ENCODE measurements around the gene NELL1.

Gene NELL1

DNA sequence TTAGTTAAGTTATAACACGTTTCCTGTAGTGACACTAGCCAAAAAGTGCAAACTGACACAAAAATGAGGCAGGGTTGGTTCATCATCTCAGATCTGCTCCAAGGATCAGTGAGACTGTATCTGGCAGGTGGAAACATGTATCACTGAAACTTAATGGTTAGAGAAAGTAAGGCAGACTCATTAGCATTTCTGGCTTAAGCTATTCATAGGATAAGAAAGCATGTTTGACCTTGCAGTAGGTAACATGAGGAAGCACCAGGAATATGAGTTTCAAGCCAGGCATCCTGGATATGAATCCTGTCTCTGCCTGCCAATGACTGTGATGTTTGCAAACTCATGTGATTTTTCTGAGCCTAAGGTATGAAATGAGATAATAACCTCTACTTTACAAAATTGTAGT, 732.1 kb downstream of the NELL1 start:
- Histone ChIP-seq H3K36me3 (ENCODE audit: control insufficient read depth in 1 of 2, insufficient read depth in 2 of 2, low read length in 2 of 2) (no peaks in the 10 kb centered on the region), H3K4me1 (ENCODE audit: control insufficient read depth in 1 of 2, insufficient read depth in 2 of 2, low read length in 2 of 2) (no peaks in the 10 kb centered on the region), H3K4me3 (ENCODE audit: low read depth in 1 of 2, low read length in 2 of 2) (no peak overlapping the region), H3K9me3 (ENCODE audit: control insufficient read depth in 1 of 2, low read length in 2 of 2) (no peaks in the 10 kb centered on the region), H3K27me3 (ENCODE audit: control insufficient read depth in 1 of 2, insufficient read depth in 2 of 2, low read length in 2 of 2) (no peaks in the 10 kb centered on the region), H3K27ac (ENCODE audit: low read depth, low read length) (no peak overlapping the region), H3K9ac (ENCODE audit: low read depth in 1 of 2, low read length in 2 of 2) (no peak overlapping the region)

DNA sequence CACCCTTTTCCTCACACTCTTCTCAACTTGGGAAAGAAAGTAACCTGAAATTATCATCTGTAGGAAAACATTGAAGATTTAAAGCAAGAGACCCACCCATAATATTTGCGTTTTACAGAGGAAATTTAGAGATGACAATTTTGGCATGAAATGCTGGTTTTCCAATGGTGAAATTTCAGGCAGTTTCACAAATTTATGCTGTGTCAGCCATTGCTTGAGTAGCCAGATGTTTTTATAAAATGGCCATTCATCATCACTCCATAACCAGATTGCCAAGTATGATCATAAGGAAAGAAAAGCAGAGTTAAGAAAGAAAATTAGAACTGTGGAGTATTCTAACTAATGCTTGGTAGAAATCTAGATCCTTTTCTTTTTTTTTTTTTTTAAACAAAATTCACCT, 732.9 kb downstream of the NELL1 start:
- Histone ChIP-seq H3K4me3 (ENCODE audit: low read depth in 1 of 2, low read length in 2 of 2) (no peak overlapping the region), H3K27me3 (ENCODE audit: control insufficient read depth in 1 of 2, insufficient read depth in 2 of 2, low read length in 2 of 2) (no peaks in the 10 kb centered on the region), H3K9ac (ENCODE audit: low read depth in 1 of 2, low read length in 2 of 2) (no peak overlapping the region), H3K36me3 (ENCODE audit: control insufficient read depth in 1 of 2, insufficient read depth in 2 of 2, low read length in 2 of 2) (no peaks in the 10 kb centered on the region), H3K9me3 (ENCODE audit: control insufficient read depth in 1 of 2, low read length in 2 of 2) (no peaks in the 10 kb centered on the region), H3K4me1 (ENCODE audit: control insufficient read depth in 1 of 2, insufficient read depth in 2 of 2, low read length in 2 of 2) (no peaks in the 10 kb centered on the region), H3K27ac (ENCODE audit: low read depth, low read length) (no peak overlapping the region)

DNA sequence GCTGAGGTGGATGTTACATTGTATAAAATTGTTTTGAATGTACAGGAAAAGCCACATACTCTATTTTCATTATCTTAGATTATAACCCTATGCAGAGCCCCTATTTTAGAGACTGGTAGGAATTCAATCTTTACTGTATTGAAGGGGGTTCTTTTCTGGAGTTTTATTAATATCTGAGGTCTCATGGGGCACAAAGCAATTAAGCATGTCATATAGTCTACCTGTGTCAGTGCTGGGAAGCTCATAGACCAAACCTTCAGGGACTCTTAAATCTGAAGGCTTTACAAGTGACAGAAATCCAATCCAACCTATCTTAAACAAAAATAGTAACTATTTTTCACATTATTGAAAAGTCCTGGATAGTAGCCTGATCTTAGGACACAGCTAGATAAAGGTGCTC, 733.7 kb downstream of the NELL1 start:
- Histone ChIP-seq H3K27me3 (ENCODE audit: control insufficient read depth in 1 of 2, insufficient read depth in 2 of 2, low read length in 2 of 2) (no peaks in the 10 kb centered on the region), H3K36me3 (ENCODE audit: control insufficient read depth in 1 of 2, insufficient read depth in 2 of 2, low read length in 2 of 2) (no peaks in the 10 kb centered on the region), H3K4me1 (ENCODE audit: control insufficient read depth in 1 of 2, insufficient read depth in 2 of 2, low read length in 2 of 2) (no peaks in the 10 kb centered on the region), H3K27ac (ENCODE audit: low read depth, low read length) (no peak overlapping the region), H3K4me3 (ENCODE audit: low read depth in 1 of 2, low read length in 2 of 2) (no peak overlapping the region), H3K9me3 (ENCODE audit: control insufficient read depth in 1 of 2, low read length in 2 of 2) (peaks cover 0 to 3% of the 10 kb centered on the region in 2 donors), H3K9ac (ENCODE audit: low read depth in 1 of 2, low read length in 2 of 2) (no peak overlapping the region)

DNA sequence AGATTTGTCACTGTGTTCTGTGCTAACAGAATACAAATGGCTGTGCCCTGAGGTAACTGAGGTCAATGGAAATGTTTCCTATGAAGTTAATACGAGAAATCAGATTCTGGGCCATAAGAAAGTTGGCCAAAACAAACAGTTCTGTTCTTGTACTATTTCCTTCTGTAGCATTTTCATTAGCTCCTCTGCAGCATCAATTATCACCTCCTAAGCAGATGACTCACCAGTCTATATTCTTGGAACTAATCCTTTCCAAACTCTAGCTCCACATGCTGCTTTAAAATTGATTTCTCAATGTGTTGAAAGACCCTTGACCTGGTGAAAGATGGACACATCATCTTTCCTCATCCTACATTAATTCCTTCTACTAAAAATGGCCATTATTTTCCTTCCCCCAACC, 736.0 kb downstream of the NELL1 start:
- no peak overlapping the region for H3K9ac ChIP-seq (ENCODE audit: low read depth in 1 of 2, low read length in 2 of 2)
- peaks cover 0 to 4% of the 10 kb centered on the region in 2 donors for H3K9me3 ChIP-seq (ENCODE audit: control insufficient read depth in 1 of 2, low read length in 2 of 2)

DNA sequence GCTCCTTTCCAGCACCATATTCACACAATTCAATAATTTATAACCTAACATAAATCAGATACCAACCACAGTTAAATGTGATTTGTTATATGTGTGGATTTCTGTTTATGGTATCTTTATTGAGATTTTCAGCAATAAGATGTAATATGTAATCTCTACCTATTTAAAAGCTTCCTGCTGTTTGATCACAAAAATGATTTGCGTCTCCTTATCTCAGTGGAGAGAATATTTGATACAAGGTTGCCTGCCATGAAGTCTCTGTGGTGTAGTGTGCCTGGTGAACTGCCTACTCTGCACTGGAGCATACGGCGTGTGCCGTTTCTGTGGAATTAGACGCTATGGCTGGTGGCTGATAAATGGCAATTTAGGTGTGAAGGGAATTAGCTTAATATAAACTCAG, 741.1 kb downstream of the NELL1 start:
- Histone ChIP-seq H3K36me3 (ENCODE audit: control insufficient read depth in 1 of 2, insufficient read depth in 2 of 2, low read length in 2 of 2) (no peaks in the 10 kb centered on the region), H3K4me1 (ENCODE audit: control insufficient read depth in 1 of 2, insufficient read depth in 2 of 2, low read length in 2 of 2) (no peaks in the 10 kb centered on the region), H3K27me3 (ENCODE audit: control insufficient read depth in 1 of 2, insufficient read depth in 2 of 2, low read length in 2 of 2) (no peaks in the 10 kb centered on the region), H3K9ac (ENCODE audit: low read depth in 1 of 2, low read length in 2 of 2) (no peak overlapping the region), H3K4me3 (ENCODE audit: low read depth in 1 of 2, low read length in 2 of 2) (no peak overlapping the region), H3K27ac (ENCODE audit: low read depth, low read length) (no peak overlapping the region), H3K9me3 (ENCODE audit: control insufficient read depth in 1 of 2, low read length in 2 of 2) (peaks cover 0 to 4% of the 10 kb centered on the region in 2 donors)

More for the DNA sequence above, 736.0 kb downstream of the NELL1 start:
- Histone ChIP-seq H3K4me3 (ENCODE audit: low read depth in 1 of 2, low read length in 2 of 2) (no peak overlapping the region), H3K4me1 (ENCODE audit: control insufficient read depth in 1 of 2, insufficient read depth in 2 of 2, low read length in 2 of 2) (no peaks in the 10 kb centered on the region), H3K27ac (ENCODE audit: low read depth, low read length) (no peak overlapping the region), H3K27me3 (ENCODE audit: control insufficient read depth in 1 of 2, insufficient read depth in 2 of 2, low read length in 2 of 2) (no peaks in the 10 kb centered on the region), H3K36me3 (ENCODE audit: control insufficient read depth in 1 of 2, insufficient read depth in 2 of 2, low read length in 2 of 2) (no peaks in the 10 kb centered on the region)

DNA sequence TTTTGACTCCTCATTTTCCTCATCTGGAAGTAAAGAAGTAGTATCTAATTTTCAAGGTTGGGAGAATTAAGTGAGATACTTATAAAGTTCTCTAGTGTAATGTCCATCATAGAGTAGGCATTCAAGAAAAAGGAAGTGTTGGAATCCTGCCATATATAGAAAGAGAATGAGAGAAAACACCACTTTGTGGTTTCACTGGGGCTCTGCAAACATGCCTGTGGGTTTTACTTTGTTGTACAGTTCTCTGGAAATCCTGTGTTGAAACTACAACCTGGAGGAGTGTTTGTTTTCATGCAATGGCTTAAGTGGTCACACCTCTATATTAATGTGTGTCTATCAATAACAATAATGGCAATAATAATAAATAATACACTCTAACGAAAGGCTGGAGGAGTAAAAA, 741.7 kb downstream of the NELL1 start:
- Histone ChIP-seq H3K9me3 (ENCODE audit: control insufficient read depth in 1 of 2, low read length in 2 of 2) (peaks cover 0 to 4% of the 10 kb centered on the region in 2 donors), H3K36me3 (ENCODE audit: control insufficient read depth in 1 of 2, insufficient read depth in 2 of 2, low read length in 2 of 2) (no peaks in the 10 kb centered on the region), H3K27ac (ENCODE audit: low read depth, low read length) (no peak overlapping the region), H3K27me3 (ENCODE audit: control insufficient read depth in 1 of 2, insufficient read depth in 2 of 2, low read length in 2 of 2) (no peaks in the 10 kb centered on the region), H3K9ac (ENCODE audit: low read depth in 1 of 2, low read length in 2 of 2) (no peak overlapping the region), H3K4me3 (ENCODE audit: low read depth in 1 of 2, low read length in 2 of 2) (no peak overlapping the region), H3K4me1 (ENCODE audit: control insufficient read depth in 1 of 2, insufficient read depth in 2 of 2, low read length in 2 of 2) (no peaks in the 10 kb centered on the region)

DNA sequence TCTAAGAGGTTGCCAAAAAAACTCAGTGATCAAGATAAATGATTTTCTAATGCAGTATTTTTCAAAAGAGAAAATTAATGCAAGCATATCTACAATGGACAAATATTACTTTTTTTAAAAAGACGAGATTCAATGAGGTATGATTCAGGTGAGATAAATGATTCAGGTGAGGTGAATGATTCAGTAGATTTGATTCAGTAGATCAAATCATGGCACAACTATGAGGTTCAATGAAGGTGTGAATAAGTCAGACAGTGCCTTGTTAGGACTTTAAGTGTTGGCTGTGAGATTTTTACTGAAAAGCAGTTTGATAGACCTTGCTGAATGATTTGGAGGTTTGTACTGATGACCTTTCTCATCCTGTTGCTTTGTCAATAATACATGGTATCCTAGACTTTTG, 742.2 kb downstream of the NELL1 start:
- H3K4me1 ChIP-seq (ENCODE audit: control insufficient read depth in 1 of 2, insufficient read depth in 2 of 2, low read length in 2 of 2), result no peaks in the 10 kb centered on the region
- H3K9ac ChIP-seq (ENCODE audit: low read depth in 1 of 2, low read length in 2 of 2), result no peak overlapping the region
- no peak overlapping the region for H3K27ac ChIP-seq (ENCODE audit: low read depth, low read length)
- H3K4me3 ChIP-seq (ENCODE audit: low read depth in 1 of 2, low read length in 2 of 2), result no peak overlapping the region
- H3K27me3 ChIP-seq (ENCODE audit: control insufficient read depth in 1 of 2, insufficient read depth in 2 of 2, low read length in 2 of 2), result no peaks in the 10 kb centered on the region
- H3K36me3 ChIP-seq (ENCODE audit: control insufficient read depth in 1 of 2, insufficient read depth in 2 of 2, low read length in 2 of 2), result no peaks in the 10 kb centered on the region
- peaks cover 0 to 4% of the 10 kb centered on the region in 2 donors for H3K9me3 ChIP-seq (ENCODE audit: control insufficient read depth in 1 of 2, low read length in 2 of 2)

DNA sequence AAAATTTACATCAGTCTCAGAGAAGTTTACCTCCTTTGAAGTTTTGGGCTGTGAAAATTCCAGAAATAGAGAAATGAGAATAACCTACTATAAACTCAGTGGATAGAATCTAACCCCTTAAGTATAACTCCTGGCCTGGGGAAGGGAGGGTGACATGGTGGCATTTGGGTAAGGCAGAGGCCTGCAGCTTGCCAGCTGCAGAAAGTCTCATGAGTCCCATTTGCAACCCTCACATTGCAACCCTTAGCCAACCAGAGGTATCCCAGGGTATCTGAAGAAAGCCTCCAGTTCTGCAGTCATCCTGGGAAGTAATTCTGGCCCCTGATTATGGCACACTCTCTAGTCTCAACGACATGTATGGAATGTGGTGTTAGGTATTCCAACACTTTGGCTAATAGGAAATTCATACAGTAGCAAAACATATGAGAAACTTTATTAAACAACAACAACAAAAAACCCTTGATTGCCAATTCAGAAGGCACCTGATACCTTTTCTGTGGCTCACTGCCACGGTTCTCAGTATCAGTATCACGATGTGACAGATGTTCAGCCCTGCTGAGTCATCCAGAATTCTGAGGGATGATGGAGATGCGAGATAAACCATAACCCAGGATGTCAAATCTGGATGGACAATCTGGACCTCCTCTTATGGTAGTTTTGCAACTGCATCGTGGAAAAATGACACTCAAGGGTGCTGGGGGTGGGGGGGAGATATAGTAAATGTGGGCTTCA, 743.4 kb downstream of the NELL1 start:
- no peak overlapping the region for H3K9ac ChIP-seq (ENCODE audit: low read depth in 1 of 2, low read length in 2 of 2)
- H3K4me3 ChIP-seq (ENCODE audit: low read depth in 1 of 2, low read length in 2 of 2), result no peak overlapping the region
- H3K27me3 ChIP-seq (ENCODE audit: control insufficient read depth in 1 of 2, insufficient read depth in 2 of 2, low read length in 2 of 2), result no peaks in the 10 kb centered on the region
- H3K36me3 ChIP-seq (ENCODE audit: control insufficient read depth in 1 of 2, insufficient read depth in 2 of 2, low read length in 2 of 2), result no peaks in the 10 kb centered on the region
- no peaks in the 10 kb centered on the region for H3K4me1 ChIP-seq (ENCODE audit: control insufficient read depth in 1 of 2, insufficient read depth in 2 of 2, low read length in 2 of 2)
- peaks cover 0 to 4% of the 10 kb centered on the region in 2 donors for H3K9me3 ChIP-seq (ENCODE audit: control insufficient read depth in 1 of 2, low read length in 2 of 2)
- H3K27ac ChIP-seq (ENCODE audit: low read depth, low read length), result no peak overlapping the region

DNA sequence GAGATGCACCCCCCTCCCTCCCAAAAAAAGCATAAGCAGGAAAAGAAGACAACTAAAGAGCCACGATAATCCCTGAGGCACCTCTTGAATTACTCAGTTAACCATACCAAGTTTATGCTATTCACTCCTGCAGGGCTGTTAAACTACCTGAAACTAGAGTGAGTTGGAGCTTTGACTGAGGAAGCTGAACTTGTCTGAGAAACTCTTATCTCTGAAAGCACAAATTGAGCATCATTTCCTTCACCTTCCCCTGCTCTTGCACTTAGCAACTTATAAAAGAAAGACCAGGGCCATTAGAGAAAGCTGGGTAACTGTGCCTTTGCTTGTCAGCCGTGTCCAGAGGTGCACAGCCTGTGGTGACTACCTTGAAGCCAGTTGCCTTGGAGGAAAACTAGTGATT, 745.6 kb downstream of the NELL1 start:
- H3K27me3 ChIP-seq (ENCODE audit: control insufficient read depth in 1 of 2, insufficient read depth in 2 of 2, low read length in 2 of 2), result no peaks in the 10 kb centered on the region
- no peak overlapping the region for H3K9ac ChIP-seq (ENCODE audit: low read depth in 1 of 2, low read length in 2 of 2)
- no peaks in the 10 kb centered on the region for H3K9me3 ChIP-seq (ENCODE audit: control insufficient read depth in 1 of 2, low read length in 2 of 2)
- H3K4me1 ChIP-seq (ENCODE audit: control insufficient read depth in 1 of 2, insufficient read depth in 2 of 2, low read length in 2 of 2), result no peaks in the 10 kb centered on the region
- H3K27ac ChIP-seq (ENCODE audit: low read depth, low read length), result no peak overlapping the region
- H3K36me3 ChIP-seq (ENCODE audit: control insufficient read depth in 1 of 2, insufficient read depth in 2 of 2, low read length in 2 of 2), result no peaks in the 10 kb centered on the region
- no peak overlapping the region for H3K4me3 ChIP-seq (ENCODE audit: low read depth in 1 of 2, low read length in 2 of 2)

DNA sequence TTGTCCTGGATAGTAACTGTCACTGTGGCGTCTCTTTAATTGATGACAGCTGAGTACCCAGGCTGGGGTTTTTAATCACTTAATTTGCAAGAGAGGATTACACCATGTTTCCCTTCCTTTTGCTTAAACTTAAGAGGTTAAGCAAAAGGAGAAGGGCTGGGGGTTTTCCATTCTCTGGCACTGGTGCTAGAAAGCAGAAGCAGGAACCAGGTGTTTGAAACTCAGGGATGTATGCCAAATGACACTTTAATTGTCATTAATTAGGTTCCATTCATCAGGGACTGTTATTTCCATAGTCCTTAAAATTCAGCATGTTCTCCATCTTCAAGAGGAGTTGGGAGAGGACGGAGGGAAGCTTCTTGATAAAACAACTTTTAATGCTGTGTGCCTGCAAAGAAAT, 746.2 kb downstream of the NELL1 start:
- no peak overlapping the region for H3K4me3 ChIP-seq (ENCODE audit: low read depth in 1 of 2, low read length in 2 of 2)

More for the DNA sequence above, 746.2 kb downstream of the NELL1 start:
- H3K36me3 ChIP-seq (ENCODE audit: control insufficient read depth in 1 of 2, insufficient read depth in 2 of 2, low read length in 2 of 2), result no peaks in the 10 kb centered on the region
- H3K27me3 ChIP-seq (ENCODE audit: control insufficient read depth in 1 of 2, insufficient read depth in 2 of 2, low read length in 2 of 2), result no peaks in the 10 kb centered on the region
- H3K4me1 ChIP-seq (ENCODE audit: control insufficient read depth in 1 of 2, insufficient read depth in 2 of 2, low read length in 2 of 2), result no peaks in the 10 kb centered on the region
- H3K9me3 ChIP-seq (ENCODE audit: control insufficient read depth in 1 of 2, low read length in 2 of 2), result no peaks in the 10 kb centered on the region
- H3K27ac ChIP-seq (ENCODE audit: low read depth, low read length), result no peak overlapping the region
- no peak overlapping the region for H3K9ac ChIP-seq (ENCODE audit: low read depth in 1 of 2, low read length in 2 of 2)

All from duodenal mucosa (tissue), 2 donors.